ENCODE data around the gene DDIT4. TPM values are rescaled to one million over a fixed set of nuclear protein-coding genes. Genes with fewer than 3 reads are reported as not detected.
A peak's percentile ranks its signal among the peaks of the same experiment; 100 is the strongest.
"Not testable (repeated sequence)": the region's sequence is repeated elsewhere in the genome, so short reads cannot be mapped to it uniquely, and the experiment has no call there.

DDIT4 gene
- total and polyA plus RNA-seq, 2 of the 8 experiments (the other 6 are each of a cell fraction or from before 2014, with no cell fraction given) = 47.4 to 108 TPM

GRCh38 chr10:72267819-72268399, 5.8 kb upstream of the DDIT4 start (continued):
- TF ChIP-seq EP300 (IDR thresholded peaks at IDR 0.05; ENCODE audit: borderline replicate concordance in 1 of 2, low read depth in 2 of 2, low read length in 2 of 2) (no peak), TCF12 (IDR thresholded peaks at IDR 0.05; ENCODE audit: low read depth, low read length) (no peak), HDAC2 (IDR thresholded peaks at IDR 0.05; ENCODE audit: borderline replicate concordance in 1 of 2, low read depth in 2 of 2, low read length in 2 of 2) (no peak), JUN (IDR thresholded peaks at IDR 0.05; ENCODE audit: low read depth, low read length) (no peak), RAD21 (IDR thresholded peaks at IDR 0.05 in 1 of 2, conservative IDR thresholded peaks at IDR 0.05 in 1 of 2; ENCODE audit: low read depth in 2 of 2, low read length in 2 of 2) (no peak), E2F6 (IDR thresholded peaks at IDR 0.05) (no peak), KDM5A (IDR thresholded peaks at IDR 0.05; ENCODE audit: low read length) (no peak)

GRCh38 chr10:72268475-72269200, 5.1 kb upstream of the DDIT4 start:
- not testable (repeated sequence) for H3K14ac ChIP-seq (ENCODE audit: insufficient read length); H3K79me1 ChIP-seq (ENCODE audit: low read depth, low read length); H4K91ac ChIP-seq (replicated peaks; ENCODE audit: insufficient read length, low read length); H2BK15ac ChIP-seq (ENCODE audit: low read length); H2BK120ac ChIP-seq (replicated peaks; ENCODE audit: low read depth, low read length); H3K4ac ChIP-seq (replicated peaks; ENCODE audit: insufficient read length, low read depth, low read length); DNase-seq (ENCODE audit: low read depth in 1 of 2, low spot score in 2 of 2); H4K20me1 ChIP-seq (replicated peaks in 1 of 2; ENCODE audit: control insufficient read depth in 1 of 2, insufficient read depth in 2 of 2, low read length in 2 of 2); H3K36me3 ChIP-seq (ENCODE audit: control insufficient read depth in 2 of 4, insufficient read depth in 4 of 4, low read length in 3 of 4); H2BK20ac ChIP-seq (ENCODE audit: low read length); H3K23ac ChIP-seq (ENCODE audit: insufficient read length); H3K27ac ChIP-seq (ENCODE audit: low read depth, low read length); H3K4me2 ChIP-seq (ENCODE audit: insufficient read depth in 1 of 2, low read depth in 2 of 2, low read length in 2 of 2); H3K4me3 ChIP-seq (ENCODE audit: extremely low read depth in 1 of 4, insufficient read depth in 2 of 4, low read depth in 3 of 4, low read length in 4 of 4); H3K56ac ChIP-seq (replicated peaks; ENCODE audit: insufficient read length, low read depth, low read length); H2AFZ ChIP-seq (ENCODE audit: low read length); H3K9me3 ChIP-seq (ENCODE audit: insufficient read depth in 2 of 2, low read depth in 1 of 2, low read length in 1 of 2); H3K23me2 ChIP-seq (ENCODE audit: low read depth, low read length); H4K8ac ChIP-seq (ENCODE audit: extremely low read depth, insufficient read depth, low read length); H3K79me2 ChIP-seq (ENCODE audit: control insufficient read depth in 1 of 2, insufficient read depth in 2 of 2, low read length in 2 of 2); H3K9ac ChIP-seq (replicated peaks in 1 of 4; ENCODE audit: extremely low read depth in 1 of 4, low read depth in 3 of 4, low read length in 3 of 4); FAIRE-seq; H4K5ac ChIP-seq (ENCODE audit: insufficient read length, low read depth, low read length); H2AK5ac ChIP-seq (ENCODE audit: low read depth, low read length); H3K27me3 ChIP-seq (replicated peaks in 1 of 4; ENCODE audit: control insufficient read depth in 3 of 4, extremely low read depth in 1 of 4, insufficient read depth in 3 of 4, low read length in 3 of 4); H2BK5ac ChIP-seq (ENCODE audit: low read depth, low read length)
- Histone ChIP-seq H2BK12ac (ENCODE audit: low read depth, low read length) (0 out of 2 replicates have a peak overlapping the region, but pooled peaks have one; percentile 62), H3K4me1 (replicated peaks in 1 of 4; ENCODE audit: control insufficient read depth in 3 of 4, insufficient read depth in 4 of 4, low read length in 3 of 4) (peaks cover 5 to 30% (median 16%) of the 10 kb centered on the region in 4 experiments), H3K18ac (ENCODE audit: extremely low read depth, low read length) (peak overlapping the region; percentile 68; the same call in 1 of the 2 replicates)
- CTCF ChIA-PET (ENCODE audit: partially characterized antibody) = interaction anchor here (0.6 to 1.1 kb wide), 5 partner anchors 9 to 59 kb away, joined by 3 to 5 read pairs (median 3); no protein-coding TSS in a partner anchor
- POLR2A ChIA-PET (ENCODE audit: partially characterized antibody) = interaction anchor here (0.6 to 16.4 kb wide), 4 partner anchors 13 to 80 kb away, joined by 4 to 895 read pairs (median 439); no protein-coding TSS in a partner anchor
- 90% methylated on average over 2 of the region's 5 CpGs; no CpG with 5 or more reads in 1 of the 2 experiments for WGBS, 2 experiments (ENCODE audit: extremely low coverage in 1 of 2, insufficient coverage in 1 of 2, insufficient read length in 1 of 2, insufficient replicate concordance in 2 of 2, low coverage in 1 of 2, low lambda C conversion rate in 2 of 2, missing lambda C conversion rate in 1 of 2)

Data from H1 (cell line).